ENCODE results near the gene FYN. TPM values are rescaled to one million over a fixed set of nuclear protein-coding genes. Genes with fewer than 3 reads are reported as not detected.
"Not testable (repeated sequence)": the region's sequence is repeated elsewhere in the genome, so short reads cannot be mapped to it uniquely, and the experiment has no call there.

The FYN gene
- total RNA-seq, 2 experiments from 2014 or later, result 201 to 208 TPM

DNA sequence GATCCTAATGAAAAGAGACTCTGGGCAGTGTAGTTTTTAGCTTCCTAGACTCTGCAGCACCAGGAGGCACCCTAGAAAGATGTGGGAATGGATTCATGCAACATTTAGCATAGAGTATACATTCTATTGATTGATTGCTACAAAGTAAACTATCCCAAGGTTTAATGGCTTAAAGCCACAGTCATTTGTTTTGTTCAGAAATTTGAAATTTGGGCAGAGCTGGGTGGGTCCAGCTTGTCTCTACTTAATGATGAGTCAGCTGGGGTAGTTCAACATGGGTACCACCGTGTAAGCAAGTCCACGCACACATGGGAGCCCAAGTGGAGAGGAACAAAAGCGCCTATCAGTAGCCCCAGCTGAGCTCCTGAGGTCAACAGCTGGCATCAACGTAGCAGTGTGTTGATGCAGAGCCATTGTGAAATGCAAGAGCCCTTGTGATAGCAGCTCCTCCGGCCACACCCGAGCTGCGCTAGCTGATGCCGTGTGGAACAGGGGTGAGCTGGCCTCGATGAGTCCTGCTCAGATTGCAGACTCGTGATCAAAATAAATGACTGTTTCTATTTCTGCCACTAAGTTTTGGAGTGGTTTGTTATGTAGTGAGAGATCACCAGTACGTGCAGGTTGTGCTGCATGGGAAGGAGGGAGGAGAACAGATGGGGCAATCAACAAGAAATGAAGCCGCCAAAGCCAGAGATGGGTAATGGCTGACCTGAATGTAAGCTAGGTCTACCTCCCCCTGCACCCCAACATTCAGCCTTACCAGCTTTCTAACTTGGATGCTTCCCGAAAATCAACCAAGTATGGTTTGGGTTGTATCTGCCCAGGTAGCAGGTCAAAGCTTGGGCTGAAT is 221.8 kb downstream of the FYN start:
- H3K4me1 Mint-ChIP-seq, result no peaks in the 10 kb centered on the region
- DNase-seq, result no peak
- H3K27me3 Mint-ChIP-seq, result no peaks in the 10 kb centered on the region
- no peaks in the 10 kb centered on the region for H3K9me3 Mint-ChIP-seq
- H3K27ac Mint-ChIP-seq, result no peak overlapping the region
- CTCF ChIA-PET, result interaction anchor here (1.0 kb wide), 1 partner anchor 392 kb away, joined by 4 read pairs; no protein-coding TSS in a partner anchor
- H3K4me3 Mint-ChIP-seq, result no peak overlapping the region
- POLR2A ChIA-PET, result no interaction called here
- peaks cover 6% of the 10 kb centered on the region for H3K36me3 Mint-ChIP-seq (ENCODE audit: low read depth)

DNA sequence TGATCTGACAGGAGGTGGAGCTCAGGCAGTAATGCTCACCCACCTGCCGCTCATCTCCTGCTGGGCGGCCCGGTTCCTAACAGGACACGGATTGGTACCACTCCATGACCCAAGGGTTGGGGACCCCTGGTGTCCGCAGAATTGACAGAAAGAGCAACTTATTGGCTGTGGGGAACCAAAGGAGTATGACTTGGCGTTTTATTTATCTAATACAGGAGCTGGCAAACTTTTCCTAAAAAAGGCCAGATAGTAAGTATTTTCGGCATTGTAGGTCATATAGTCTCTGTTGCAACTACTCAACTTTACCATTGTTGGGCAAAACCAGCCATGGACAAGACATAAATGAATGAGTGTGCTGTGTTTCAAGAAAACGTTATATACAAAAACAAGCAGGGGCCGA is 223.2 kb downstream of the FYN start:
- POLR2A ChIA-PET, result no interaction called here
- Mint-ChIP-seq H3K27me3 (no peaks in the 10 kb centered on the region), H3K36me3 (ENCODE audit: low read depth) (no peaks in the 10 kb centered on the region), H3K4me3 (no peak overlapping the region), H3K9me3 (no peaks in the 10 kb centered on the region), H3K4me1 (no peaks in the 10 kb centered on the region), H3K27ac (no peak overlapping the region)
- CTCF ChIA-PET, result no interaction called here
- DNase-seq, result no peak

DNA sequence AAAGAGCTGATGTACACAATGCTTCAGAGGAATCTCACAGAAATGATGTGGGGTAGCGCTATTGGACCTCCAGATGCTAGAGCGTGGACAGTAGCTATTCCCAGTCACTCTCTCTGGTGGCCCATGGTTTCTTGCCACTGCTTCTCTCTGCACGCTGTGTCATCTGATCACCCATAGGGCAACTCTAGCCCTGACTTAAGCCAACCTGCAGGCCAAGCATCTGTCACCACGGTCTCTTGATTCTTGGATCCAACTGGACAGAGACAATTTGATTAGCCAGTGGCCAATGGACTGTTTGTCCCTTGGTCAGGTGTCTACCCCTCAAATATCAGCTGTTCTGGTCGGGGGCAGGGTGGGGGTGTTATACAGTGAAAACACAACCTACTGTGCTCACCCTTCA is 225.2 kb downstream of the FYN start:
- DNase-seq, result no peak
- CTCF ChIA-PET, result no interaction called here
- POLR2A ChIA-PET, result no interaction called here
- no peak overlapping the region for H3K27ac Mint-ChIP-seq
- no peaks in the 10 kb centered on the region for H3K4me1 Mint-ChIP-seq
- H3K9me3 Mint-ChIP-seq, result no peaks in the 10 kb centered on the region
- no peaks in the 10 kb centered on the region for H3K27me3 Mint-ChIP-seq
- H3K36me3 Mint-ChIP-seq (ENCODE audit: low read depth), result no peaks in the 10 kb centered on the region
- no peak overlapping the region for H3K4me3 Mint-ChIP-seq

DNA sequence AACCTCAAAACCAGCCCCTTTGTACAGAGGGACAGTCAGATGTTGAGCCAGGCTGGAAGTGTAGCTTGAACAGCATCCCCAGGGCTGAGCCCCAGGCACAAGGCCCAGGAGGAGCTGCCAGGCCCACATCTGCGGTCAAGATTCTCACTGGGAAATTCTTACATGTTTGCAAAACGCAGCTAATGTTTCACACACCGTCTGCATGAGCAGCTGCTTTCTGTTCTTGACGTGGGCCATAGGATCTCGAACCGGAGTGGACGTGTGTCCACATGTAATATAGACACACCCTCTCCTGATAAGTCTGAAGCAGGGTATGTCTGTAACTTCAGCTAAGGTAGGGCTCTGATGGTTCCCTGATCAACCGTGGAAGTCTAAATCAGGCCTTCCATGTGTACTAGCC is 226.3 kb downstream of the FYN start:
- no peaks in the 10 kb centered on the region for H3K27me3 Mint-ChIP-seq
- H3K36me3 Mint-ChIP-seq (ENCODE audit: low read depth), result no peaks in the 10 kb centered on the region
- ChIA-PET POLR2A (no interaction called here), CTCF (interaction anchor here (1.4 kb wide), 1 partner anchor 396 kb away, joined by 4 read pairs; no protein-coding TSS in a partner anchor)
- H3K9me3 Mint-ChIP-seq, result no peaks in the 10 kb centered on the region
- DNase-seq, result no peak
- no peaks in the 10 kb centered on the region for H3K4me1 Mint-ChIP-seq
- no peak overlapping the region for H3K27ac Mint-ChIP-seq
- H3K4me3 Mint-ChIP-seq, result no peak overlapping the region

DNA sequence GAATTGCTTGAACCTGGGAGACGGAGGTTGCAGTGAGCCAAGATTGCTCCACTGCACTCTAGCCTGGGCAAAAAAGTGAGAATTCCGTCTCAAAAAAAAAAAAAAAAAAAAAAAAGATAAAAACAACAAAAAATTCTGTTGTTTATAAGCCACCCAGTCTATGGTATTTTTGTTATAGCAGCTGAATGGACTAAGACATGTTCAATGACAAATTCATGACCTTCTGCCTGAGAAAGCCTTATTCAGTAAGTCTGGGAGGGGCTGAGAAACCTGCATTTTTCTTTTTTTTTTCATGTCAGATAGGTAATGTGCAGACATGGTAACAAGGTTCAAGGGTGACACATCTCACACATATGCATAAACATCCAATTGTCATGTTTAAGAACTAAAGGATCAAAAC is 227.2 kb downstream of the FYN start:
- no peak overlapping the region for H3K4me3 Mint-ChIP-seq
- no peak for DNase-seq
- ChIA-PET CTCF (interaction anchor here (1.4 kb wide), 1 partner anchor 397 kb away, joined by 4 read pairs; no protein-coding TSS in a partner anchor), POLR2A (no interaction called here)
- H3K4me1 Mint-ChIP-seq, result no peaks in the 10 kb centered on the region
- H3K36me3 Mint-ChIP-seq (ENCODE audit: low read depth), result no peaks in the 10 kb centered on the region
- H3K9me3 Mint-ChIP-seq, result no peaks in the 10 kb centered on the region
- no peaks in the 10 kb centered on the region for H3K27me3 Mint-ChIP-seq
- H3K27ac Mint-ChIP-seq, result no peak overlapping the region

DNA sequence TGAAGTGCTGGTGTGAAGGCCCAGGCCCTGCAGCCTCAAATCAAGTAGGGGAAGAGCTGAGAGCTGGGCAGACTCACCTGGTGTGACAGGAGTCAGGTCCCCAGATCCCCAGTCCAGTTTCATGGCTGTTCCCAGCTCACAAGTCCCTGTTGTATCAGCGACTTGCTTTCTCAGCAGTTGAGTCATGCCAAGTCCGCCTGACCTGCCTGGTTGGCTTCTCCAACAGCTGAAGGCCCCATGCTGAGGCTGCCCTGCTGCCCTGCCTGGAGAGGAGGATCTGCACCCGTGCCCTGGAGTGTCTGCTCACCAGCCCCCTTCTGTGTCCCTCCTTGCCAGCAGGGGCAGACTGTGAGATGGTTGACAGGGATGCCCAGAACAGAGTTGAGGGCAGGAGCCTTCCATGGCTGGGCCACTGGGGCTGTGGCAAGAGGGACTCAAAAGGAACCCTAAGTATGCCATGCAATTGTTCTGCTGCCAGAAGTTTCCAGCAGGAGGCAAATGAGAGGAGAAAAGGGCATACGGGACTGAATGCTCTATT is 228.3 kb downstream of the FYN start:
- CTCF ChIA-PET, result interaction anchor here (0.6 to 1.9 kb wide), 2 partner anchors 386 to 625 kb away, joined by 4 to 9 read pairs; a partner anchor contains a TSS
- no peaks in the 10 kb centered on the region for H3K4me1 Mint-ChIP-seq
- H3K27ac Mint-ChIP-seq, result no peak overlapping the region
- POLR2A ChIA-PET, result interaction anchor here (1.3 to 1.8 kb wide), 2 partner anchors 39 to 386 kb away, joined by 4 to 5 read pairs; partner anchors contain the start of gene TRAF3IP2
- no peak overlapping the region for H3K4me3 Mint-ChIP-seq
- no peaks in the 10 kb centered on the region for H3K36me3 Mint-ChIP-seq (ENCODE audit: low read depth)
- H3K27me3 Mint-ChIP-seq, result no peaks in the 10 kb centered on the region
- H3K9me3 Mint-ChIP-seq, result no peaks in the 10 kb centered on the region
- DNase-seq, result no peak

DNA sequence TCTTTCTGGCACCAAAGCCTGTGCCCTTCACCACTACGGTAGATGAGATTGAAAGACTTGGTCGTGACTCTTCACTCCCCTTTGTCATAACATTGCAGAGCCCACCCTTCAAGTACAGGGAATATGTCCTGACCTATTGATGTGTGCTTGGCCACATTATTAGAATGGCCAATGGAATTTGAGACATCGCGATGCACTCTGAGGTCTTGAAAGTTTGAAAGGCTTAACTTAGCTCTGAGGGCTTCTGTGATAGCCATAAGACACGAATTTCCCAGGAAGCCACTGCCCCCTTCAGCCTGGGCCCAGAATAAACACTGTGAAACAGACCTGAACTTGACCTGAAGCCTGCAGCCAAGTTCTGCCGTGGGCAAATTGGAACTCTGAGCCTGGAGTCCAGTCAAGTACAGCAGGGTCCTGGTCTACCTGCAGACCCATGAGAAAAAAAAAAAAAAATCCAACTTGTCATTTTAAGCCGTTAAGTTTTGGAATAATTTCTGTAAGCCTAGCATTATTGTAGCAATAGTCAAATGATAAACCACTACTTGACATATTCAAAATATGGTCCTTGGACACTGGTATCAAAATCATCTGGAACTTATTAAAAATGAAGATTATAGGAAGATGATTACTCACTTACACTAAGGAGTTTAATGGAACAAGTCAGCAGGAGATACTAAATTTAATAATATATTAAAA is 230.6 kb downstream of the FYN start:
- POLR2A ChIA-PET, result interaction anchor here (1.3 to 2.1 kb wide), 2 partner anchors 37 to 384 kb away, joined by 3 to 9 read pairs; partner anchors contain the start of gene TRAF3IP2
- H3K27ac Mint-ChIP-seq, result no peak overlapping the region
- no peaks in the 10 kb centered on the region for H3K4me1 Mint-ChIP-seq
- CTCF ChIA-PET, result interaction anchor here (0.7 to 3.5 kb wide), 3 partner anchors 164 to 419 kb away, joined by 3 to 23 read pairs (median 5); a partner anchor contains a TSS
- no peaks in the 10 kb centered on the region for H3K9me3 Mint-ChIP-seq
- peak; percentile 49 for DNase-seq
- no peak overlapping the region for H3K4me3 Mint-ChIP-seq
- no peaks in the 10 kb centered on the region for H3K27me3 Mint-ChIP-seq
- H3K36me3 Mint-ChIP-seq (ENCODE audit: low read depth), result peaks cover under 1% of the 10 kb centered on the region

DNA sequence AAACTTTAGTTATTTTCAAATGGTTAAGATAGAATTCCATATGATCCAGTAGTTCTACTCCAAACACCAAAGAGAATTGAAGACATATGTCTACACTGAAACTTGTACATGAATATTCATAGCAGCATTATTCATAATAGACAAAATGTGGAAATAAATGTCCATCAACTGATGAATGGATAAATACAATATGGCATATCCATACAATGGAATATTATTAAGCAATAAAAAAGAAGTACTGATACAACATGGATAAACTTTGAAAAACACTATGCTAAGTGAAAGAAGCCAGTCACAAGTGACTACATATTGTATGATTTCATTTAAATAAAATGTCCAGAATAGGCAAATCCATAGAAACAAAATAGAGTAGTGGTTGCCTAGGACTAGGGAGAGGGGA is 234.0 kb downstream of the FYN start:
- H3K27ac Mint-ChIP-seq, result no peak overlapping the region
- DNase-seq, result no peak
- ChIA-PET CTCF (interaction anchor here (0.7 kb wide), 1 partner anchor 404 kb away, joined by 8 read pairs; no protein-coding TSS in a partner anchor), POLR2A (no interaction called here)
- H3K27me3 Mint-ChIP-seq, result no peaks in the 10 kb centered on the region
- no peak overlapping the region for H3K4me3 Mint-ChIP-seq
- no peaks in the 10 kb centered on the region for H3K4me1 Mint-ChIP-seq
- H3K9me3 Mint-ChIP-seq, result no peaks in the 10 kb centered on the region
- H3K36me3 Mint-ChIP-seq (ENCODE audit: low read depth), result peaks cover 4% of the 10 kb centered on the region

DNA sequence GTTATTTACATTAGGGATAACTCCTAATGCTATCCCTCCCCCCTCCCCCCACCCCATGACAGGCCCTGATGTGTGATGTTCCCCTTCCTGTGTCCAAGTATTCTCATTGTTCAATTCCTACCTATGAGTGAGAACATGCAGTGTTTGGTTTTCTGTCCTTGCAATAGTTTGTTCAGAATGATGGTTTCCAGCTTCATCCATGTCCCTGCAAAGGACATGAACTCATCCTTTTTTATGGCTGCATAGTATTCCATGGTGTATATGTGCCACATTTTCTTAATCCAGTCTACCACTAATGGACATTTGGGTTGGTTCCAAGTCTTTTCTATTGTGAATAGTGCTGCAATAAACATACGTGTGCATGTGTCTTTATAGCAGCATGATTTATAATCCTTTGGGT is 238.3 kb downstream of the FYN start:
- H3K27me3 Mint-ChIP-seq, POLR2A ChIA-PET: not testable (repeated sequence)

DNA sequence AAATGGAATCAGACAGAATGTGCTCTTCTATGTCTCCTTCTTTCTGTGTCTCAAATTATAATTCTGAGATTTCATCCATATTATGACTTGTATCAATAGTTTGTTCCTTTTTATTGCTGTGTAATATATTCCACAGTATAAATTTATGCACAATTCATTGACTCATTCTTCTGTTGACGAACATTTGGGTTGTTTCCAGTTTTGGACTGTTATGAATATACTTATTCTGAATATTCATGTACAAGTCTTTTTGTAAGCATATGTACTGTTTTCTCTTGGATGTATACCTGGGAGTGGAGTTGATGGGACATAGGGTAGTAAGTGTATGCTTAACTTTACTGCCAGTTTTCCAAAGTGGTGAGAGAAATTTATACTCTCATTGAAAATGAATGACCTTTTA is 239.4 kb downstream of the FYN start:
- no peak for DNase-seq
- Mint-ChIP-seq H3K9me3 (peaks cover 2% of the 10 kb centered on the region), H3K27ac (no peak overlapping the region), H3K4me3 (no peak overlapping the region), H3K36me3 (ENCODE audit: low read depth) (peaks cover 4% of the 10 kb centered on the region), H3K27me3 (peaks cover 3% of the 10 kb centered on the region), H3K4me1 (no peaks in the 10 kb centered on the region)
- CTCF ChIA-PET, result no interaction called here
- POLR2A ChIA-PET, result no interaction called here

More for the DNA sequence above, 238.3 kb downstream of the FYN start:
- H3K9me3 Mint-ChIP-seq; H3K36me3 Mint-ChIP-seq (ENCODE audit: low read depth); CTCF ChIA-PET; H3K4me1 Mint-ChIP-seq; H3K4me3 Mint-ChIP-seq; DNase-seq; H3K27ac Mint-ChIP-seq: not testable (repeated sequence)

DNA sequence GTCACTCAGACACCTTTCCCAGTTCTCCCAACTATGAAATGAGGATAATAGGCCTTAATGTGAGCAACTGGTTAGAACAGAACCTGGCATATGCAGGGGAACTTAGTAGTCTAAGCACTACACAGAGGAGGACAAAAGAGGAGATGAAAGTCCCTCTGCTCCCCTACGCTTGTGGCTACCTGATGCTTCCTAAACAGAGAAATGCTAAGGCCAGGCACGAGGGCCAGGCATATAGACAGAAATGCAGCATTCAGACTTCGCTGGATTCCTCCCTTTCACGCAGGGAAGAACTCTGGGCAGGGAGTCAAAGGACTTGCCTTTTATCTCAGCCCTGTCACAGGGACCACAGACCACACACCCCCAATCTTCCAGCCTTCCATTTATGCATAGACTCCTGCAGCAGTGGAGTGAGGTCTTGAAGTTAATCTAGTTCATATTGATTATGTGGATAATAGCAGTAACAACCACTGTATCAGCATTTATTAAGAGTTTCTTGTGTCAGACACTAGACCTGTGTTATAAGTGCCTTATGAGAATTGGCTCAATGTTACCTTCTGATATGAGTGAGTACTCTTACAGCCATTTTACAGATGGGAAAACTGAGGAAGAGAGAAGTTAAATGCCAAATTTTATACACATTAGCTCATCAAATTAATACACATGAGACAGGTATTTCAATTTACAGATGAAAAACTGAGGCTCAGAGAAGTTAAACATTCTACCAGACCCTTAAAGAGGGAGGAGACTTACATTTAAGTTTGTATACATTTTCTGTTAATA is 240.6 kb downstream of the FYN start:
- Mint-ChIP-seq H3K4me3 (no peak overlapping the region), H3K36me3 (ENCODE audit: low read depth) (peaks cover 4% of the 10 kb centered on the region), H3K27ac (no peak overlapping the region), H3K27me3 (peaks cover 5% of the 10 kb centered on the region), H3K4me1 (no peaks in the 10 kb centered on the region), H3K9me3 (peaks cover 2% of the 10 kb centered on the region)
- ChIA-PET POLR2A (no interaction called here), CTCF (no interaction called here)
- DNase-seq, result no peak

DNA sequence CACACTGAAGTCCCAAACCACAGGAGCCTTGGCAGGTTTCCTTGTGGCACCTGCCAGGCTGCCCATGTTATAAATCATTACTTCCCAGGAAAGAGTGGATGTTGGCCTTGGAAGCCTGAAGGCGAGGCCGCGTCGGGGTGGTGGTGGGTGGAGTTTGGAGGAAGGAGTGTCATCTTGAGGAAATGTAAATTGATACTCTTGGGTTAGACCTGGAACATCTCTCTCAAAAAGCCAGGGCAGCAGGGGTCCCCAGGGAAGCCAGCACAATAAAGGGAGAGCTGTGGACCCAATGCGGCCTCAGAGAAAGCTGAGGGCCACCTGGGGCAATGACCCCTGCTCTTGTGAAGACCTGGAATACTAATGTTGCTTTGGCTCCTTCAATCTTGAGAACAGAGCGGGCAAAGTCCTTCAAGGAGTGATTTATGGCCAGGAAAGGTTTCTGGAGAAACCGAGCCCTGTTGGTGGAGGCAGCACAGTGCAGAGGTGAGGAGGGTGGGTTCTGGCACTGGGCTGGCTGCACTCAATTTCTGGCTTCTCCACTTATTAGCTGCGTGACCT is 241.3 kb downstream of the FYN start:
- no peaks in the 10 kb centered on the region for H3K36me3 Mint-ChIP-seq (ENCODE audit: low read depth)
- peaks cover 2% of the 10 kb centered on the region for H3K9me3 Mint-ChIP-seq
- POLR2A ChIA-PET, result interaction anchor here (0.7 kb wide), 1 partner anchor 373 kb away, joined by 4 read pairs; a partner anchor contains a TSS

More for the DNA sequence above, 241.3 kb downstream of the FYN start:
- CTCF ChIA-PET, result no interaction called here
- Mint-ChIP-seq H3K4me1 (no peaks in the 10 kb centered on the region), H3K4me3 (no peak overlapping the region), H3K27ac (no peak overlapping the region), H3K27me3 (peaks cover 5% of the 10 kb centered on the region)
- DNase-seq, result no peak

Data from activated CD4-positive, alpha-beta memory T cell treated with anti-CD3 and anti-CD28 coated beads, Interleukin-2, amount 10 ng/mL, durations not matched to agents 7 days and 5 days (primary cell).